GM21619 (cell line): Measurements from ENCODE around the gene CALML6.
"Not testable (repeated sequence)": the region's sequence is repeated elsewhere in the genome, so short reads cannot be mapped to it uniquely, and the experiment has no call there.

Experiments
- ATAC-seq: cut with Tn5 transposase; IDR thresholded peaks from one replicate; pipeline ENCODE4 v1.9.1; 2021; ENCODE audit not compliant: unreplicated experiment

The CALML6 gene

DNA sequence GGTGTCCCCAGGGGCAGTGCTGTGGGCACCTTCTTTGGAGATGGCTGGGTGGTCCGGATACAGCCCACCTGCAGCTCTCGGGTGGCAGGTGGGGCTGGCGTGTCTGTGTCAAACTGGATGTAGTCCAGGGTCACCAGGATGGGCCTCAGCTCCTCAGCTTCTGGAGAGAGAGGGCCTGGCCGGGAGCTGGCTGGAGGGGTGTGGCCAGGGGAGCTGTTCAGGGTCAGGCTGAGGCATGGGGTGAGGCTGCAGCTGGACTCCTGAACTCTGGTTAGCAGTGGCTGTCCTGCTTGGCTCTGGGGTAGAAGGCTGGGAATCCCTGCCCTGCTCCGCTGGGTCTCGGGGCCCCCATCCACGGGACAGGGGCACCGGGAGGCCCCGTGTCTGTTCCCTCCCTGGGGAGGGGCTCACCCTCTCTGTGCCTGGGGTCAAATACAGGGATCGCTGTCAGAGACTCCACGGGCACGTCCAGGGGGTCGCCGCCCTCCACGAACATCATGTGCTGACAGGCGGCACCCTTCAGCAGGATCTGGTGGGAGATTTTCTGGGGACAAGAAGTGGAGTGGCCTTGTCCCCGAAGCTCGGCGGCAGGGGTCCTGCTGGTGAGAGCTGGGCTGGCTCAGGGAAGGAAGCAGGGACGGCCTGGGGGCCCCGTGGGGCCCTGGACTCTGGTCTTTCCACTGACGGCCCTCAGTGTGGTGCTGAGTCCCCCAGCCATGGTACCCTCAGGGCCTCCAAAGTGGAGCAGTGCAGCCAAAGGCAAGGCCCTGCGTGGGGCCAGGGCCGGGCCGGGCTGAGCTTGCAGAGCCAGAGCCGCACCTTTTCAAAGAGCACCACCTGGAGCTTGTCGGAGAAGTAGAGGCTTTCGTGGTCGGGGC is 8.1 kb downstream of the CALML6 start:
- ATAC-seq = no peak

DNA sequence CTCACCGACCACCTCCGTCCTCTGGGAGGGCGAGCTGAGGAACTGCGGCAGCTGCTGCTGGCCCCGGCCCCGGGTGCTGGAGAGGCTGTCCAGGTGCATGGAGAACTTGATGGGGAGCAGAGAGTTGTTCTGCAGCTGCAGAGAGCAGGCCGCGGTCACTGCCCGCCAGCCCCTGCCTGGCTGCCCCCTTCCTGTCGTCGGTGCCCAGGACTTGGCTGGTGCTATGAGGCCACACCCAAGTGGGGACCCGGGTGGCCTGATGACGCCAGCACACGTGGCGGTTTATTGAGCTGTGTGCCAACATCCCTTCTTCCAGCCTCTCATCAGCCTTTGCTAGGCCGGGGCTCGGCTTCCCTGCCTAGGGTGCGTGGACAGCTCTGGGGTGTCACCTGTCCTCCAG is 9.3 kb downstream of the CALML6 start:
- ATAC-seq = no peak

DNA sequence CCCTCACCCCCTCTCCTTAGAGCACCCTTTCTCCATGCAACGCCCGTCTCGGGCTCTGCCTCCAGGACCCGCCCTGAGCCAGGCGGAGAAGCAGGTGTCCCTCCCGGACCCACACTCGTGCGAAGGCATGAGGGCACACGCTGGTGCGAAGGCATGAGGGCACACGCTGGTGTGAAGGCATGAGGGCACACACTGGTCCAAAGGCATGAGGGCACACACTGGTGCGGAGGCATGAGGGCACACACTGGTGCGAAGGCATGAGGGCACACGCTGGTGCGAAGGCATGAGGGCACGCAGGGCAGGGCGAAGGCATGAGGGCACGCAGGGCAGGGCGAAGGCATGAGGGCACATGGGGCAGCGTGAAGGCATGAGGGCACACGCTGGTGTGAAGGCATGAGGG is 9.8 kb downstream of the CALML6 start:
- ATAC-seq = no peak

DNA sequence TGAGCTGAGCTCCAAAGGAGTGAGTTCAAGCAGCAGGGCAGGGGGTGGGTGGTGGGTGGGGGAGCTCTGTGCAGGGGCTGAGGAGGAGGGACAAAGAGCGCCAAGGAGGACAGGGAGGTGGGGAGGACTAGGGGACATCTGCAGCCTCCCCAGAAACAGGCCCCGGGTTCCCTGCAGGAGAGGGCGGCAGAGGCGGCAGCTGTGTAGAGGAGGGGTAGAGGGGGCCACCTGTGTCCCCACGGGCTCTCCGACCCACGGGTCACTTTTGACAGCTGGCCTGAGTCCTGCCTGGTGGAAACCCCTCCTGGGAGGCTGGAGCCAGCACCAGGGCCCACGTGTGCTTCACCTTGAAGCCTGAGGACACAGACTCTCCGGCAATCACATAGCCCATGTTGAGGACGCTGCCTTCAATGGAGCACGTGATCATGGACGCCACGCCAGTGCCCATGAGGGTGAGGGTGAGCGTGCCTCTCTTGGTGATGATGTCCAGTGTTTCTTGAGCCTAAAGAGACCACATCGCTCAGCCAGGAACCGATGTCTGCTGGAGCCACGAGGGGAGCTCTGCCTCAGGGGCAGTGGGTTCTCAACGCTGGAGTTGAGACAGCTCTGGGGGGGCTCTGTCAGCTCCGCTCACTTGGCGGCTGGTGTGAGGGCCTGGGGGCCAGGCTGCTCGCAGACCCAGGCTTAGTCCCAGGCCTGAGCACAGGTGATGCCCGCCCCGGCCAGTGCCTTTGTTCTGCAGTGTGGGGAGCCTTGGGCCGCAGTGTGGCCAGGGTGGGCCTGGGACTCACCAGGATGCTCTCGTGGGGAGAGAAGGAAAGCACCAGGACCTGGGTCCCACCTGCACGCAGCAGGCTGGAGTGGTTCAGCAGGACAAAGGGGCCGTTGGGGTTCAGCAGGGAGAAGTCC is 10.6 kb downstream of the CALML6 start:
- no peak for ATAC-seq

DNA sequence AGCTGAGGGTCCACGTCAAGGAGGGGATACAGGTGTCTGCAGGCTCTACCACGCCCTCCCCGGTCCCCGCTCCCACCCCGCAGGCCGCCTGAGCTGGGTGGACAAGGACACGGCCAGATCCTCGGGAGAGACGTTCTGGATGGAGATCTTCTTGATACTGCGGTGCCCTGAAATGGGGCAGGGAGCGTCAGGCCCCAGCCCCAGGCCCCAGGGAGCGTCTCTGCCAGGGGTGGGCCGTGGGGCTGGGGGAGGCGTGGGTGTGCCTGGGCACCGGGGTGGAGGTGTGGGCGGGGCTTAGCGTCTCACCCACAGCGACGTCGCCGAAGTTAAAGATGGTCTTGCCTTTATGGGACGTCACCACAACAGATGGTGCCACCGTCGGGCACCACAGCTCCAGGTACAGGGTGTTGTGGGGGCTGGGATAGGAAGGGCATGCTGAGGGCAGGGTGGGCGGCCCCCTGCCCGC is 11.3 kb downstream of the CALML6 start:
- ATAC-seq = no peak

DNA sequence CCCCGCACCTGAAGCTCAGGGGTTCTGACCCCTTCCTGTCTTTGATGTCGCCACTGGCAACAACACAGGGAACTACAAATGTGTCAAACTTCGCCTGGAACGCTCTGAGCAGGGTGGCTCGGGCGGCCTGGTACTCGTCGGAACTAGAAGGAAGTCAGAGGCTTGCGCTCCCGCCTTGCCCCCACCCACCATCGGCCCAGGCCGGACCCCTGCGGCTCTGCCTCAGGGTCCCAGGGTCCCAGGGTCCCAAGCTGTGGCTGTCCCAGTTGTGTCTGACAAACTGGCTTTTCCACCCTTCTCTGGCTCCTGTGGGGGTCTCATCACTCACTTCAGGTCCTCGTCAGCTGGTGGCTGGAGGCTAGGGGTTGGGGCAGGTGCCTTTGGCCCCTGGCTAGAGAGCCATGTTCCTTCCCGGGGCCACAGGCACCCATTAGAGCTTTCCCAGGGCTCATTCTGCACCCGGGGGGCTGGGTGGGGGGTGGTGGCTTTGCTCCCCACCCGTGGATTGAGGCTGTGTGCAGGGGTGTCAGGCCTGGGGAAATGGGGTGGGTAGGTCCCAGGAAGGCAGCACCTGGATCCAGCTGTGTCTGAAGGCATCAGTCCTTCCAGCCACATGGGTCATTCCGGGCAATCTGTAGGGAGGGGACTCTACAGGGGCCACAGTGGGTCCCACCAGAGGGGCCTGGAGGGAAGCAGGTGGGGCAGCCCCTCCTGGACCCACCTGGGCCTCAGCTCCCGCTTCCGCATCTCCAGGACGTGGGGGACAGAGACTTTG is 12.0 kb downstream of the CALML6 start:
- no peak for ATAC-seq

DNA sequence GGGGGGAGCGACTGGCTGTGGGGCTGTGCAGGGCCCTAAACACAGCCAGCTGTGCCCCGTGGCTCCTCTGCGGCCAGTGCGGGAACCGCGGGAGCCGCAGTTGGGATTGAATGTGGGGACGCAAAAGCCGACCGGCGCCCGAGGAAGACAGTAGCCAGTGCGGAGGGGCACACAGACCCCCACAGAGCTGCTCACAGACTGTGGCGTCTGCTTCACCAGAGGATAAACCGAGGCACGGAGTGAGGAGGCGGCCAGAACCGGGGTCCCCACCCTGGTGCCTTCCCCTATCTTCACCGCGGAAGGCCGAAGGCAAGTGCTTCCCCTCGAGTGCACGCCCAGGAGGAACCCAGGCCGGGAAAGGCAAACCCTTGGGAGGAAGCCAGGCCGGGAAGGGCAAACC is 12.7 kb downstream of the CALML6 start:
- ATAC-seq = no peak

DNA sequence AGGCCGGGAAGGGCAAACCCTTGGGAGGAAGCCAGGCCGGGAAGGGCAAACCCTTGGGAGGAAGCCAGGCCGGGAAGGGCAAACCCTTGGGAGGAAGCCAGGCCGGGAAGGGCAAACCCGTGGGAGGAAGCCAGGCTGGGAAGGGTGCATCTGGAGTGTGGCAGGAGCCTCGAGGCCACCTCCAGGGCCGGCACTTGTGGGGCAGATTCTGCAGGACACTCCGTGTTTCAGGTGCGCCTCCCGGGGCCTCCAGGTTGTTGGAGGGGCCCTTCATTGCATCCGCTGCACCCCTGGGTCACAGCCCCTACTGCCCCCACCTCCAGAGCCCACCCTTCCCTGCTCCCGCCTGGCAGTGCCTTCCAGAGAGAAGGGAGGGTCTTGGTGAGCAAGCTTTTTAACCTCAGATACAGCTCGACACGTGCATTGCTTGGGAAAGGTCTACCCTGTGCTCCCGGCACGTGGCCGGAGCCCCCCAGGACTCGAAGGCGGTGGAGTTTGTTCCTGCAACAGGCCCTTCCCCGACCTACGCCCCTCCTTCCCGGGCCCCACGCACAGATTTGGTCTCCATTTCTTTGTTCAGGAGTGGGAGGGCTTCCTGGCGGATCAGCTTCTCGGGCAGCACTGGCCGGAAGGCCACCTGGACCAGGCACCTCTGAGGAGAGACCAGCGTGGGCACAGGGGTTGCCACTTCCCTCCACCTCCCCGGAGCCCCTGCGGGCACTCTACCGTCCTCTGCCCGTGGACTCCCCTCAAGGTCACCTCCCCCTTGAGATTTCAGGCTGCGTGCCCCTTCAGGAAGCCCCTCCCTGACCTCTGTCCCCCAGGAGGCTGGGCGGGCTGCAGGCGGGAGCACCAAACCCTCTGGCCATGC is 13.4 kb downstream of the CALML6 start:
- no peak for ATAC-seq

DNA sequence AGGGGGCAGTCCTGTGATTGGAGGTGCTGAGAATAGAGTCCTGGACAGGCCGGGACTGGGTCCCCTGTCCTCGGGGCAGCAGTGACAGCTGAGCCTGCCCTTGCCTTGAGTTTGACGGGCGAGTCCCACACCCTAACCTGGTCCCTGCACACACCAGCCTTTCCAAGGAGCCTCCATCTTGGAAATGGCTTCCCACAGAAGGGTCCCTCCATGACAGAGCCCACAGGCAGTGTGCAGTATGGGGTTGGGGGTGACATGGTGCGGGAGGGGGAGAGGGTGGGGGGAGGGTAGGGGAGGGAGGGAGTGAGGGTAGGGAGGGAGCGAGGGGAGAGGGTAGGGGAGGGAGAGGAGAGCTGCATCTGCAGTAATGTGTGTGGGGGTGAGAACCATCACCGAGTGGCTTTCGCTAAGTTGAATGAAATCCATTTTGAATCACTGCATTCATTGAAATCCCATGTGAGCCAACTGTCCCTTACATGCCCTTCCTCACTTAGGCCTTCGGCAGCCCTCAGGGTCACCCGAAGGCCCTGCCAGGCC is 14.1 kb downstream of the CALML6 start:
- ATAC-seq = no peak

DNA sequence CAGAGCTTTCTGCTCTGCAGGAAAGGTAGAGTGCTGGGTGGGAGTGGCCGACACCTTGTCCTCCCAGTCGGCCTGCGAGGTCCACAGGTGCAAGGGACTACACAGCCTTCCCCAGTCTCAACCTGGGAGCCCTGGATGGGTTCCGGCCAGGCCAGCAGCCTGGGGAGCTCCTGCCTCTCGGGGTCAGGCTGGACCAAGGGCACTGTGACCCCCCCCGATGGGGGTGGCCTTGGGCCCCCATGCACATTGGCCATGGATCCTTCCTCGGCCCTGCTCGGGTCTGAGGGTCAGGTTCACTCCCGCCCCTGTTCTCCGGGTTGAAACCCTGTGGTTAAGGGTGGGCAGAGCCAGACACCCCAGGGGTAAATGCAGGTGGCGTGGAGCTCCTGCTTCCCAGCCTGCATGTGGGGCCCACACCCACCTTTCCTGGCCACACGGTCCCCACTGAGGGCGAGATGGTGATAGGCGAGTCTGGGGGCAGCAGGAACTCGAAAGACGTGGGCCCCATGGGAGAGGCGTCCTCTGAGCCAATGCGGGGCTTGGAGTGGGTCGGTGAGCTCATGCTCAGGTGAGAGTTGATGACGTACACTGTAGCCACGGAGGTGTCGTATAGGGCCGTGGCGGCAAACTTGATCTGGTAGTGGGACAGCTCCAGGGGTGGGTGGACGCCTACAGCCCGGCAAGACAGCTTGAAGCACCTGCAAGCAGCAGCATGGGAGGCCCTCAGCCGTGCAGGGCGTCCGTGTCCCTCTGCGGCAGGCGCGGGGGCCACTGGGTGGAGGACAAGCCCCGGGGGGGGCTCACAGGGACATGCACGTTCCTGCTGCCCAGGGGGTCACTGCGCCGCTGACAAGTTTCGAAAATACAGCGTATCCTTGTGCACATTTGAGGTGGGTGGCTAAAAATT is 14.8 kb downstream of the CALML6 start:
- ATAC-seq = no peak

DNA sequence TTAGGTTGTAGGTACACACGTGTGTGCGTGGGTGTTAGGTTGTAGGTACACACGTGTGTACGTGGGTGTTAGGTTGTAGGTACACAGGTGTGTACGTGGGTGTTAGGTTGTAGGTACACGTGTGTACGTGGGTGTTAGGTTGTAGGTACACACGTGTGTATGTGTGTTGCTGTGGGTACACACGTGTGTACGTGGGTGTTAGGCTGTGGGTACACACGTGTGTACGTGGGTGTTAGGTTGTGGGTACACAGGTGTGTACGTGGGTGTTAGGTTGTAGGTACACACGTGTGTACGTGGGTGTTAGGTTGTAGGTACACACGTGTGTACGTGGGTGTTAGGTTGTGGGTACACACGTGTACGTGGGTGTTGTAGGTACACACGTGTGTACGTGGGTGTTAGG is 19.8 kb downstream of the CALML6 start:
- ATAC-seq = not testable (repeated sequence)

DNA sequence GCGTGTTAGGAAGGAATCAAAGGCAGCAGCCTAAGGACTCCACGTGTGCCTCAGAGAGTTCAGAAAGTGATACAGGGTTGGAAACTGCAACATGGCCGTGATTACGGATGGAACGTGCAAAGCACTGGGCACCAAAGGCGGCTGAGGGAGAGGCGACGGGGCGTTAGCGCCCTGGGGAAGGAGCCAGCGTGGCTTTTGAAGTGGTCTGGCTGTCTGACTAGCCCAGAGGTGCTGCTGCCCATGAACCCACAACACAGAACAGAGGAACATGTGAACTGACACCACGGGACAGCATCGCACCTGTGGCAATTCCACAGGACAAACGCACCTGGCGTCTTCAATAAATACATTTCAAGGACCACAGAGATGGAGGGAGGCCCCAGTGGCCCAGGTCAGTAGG is 22.0 kb downstream of the CALML6 start:
- ATAC-seq = no peak

DNA sequence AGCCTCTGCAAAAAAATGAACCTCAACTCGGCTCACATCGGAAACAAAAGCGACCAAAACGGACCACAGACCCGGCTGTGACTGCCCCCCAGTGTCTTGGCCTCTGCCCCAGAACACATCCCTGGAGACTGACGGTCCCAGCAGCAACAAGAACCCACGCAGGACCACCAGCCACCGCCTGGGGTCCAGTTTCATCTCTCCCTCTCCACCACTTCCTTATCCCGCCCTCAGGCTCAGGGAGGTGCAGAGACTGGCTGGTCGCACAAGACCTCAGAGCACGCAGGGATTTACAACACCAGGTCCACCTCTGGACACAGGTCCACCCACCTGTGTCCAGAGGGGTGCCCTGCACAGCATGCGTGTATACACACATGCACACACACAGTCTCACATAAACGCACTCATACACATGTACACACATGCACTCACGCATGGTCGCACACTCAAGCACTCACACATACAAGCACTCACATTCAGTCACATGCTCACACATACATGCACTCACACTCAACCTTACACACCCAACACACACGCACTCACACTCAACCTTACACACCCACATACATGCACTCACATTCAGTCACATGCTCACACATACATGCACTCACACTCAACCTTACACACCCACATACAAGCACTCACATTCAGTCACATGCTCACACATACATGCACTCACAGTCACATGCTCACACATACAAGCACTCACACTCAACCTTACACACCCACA is 22.7 kb downstream of the CALML6 start:
- ATAC-seq = no peak

DNA sequence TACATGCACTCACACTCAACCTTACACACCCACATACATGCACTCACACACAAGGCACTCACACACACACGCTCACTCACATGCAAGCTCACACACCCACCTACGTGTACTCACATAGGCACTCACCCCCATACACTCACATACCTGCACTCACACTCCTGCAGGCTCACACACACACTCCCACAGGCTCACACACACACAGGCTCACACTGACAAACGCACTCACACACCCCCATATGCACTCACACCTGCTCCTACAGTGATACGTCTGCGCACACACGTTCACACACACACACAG is 23.2 kb downstream of the CALML6 start:
- no peak for ATAC-seq

DNA sequence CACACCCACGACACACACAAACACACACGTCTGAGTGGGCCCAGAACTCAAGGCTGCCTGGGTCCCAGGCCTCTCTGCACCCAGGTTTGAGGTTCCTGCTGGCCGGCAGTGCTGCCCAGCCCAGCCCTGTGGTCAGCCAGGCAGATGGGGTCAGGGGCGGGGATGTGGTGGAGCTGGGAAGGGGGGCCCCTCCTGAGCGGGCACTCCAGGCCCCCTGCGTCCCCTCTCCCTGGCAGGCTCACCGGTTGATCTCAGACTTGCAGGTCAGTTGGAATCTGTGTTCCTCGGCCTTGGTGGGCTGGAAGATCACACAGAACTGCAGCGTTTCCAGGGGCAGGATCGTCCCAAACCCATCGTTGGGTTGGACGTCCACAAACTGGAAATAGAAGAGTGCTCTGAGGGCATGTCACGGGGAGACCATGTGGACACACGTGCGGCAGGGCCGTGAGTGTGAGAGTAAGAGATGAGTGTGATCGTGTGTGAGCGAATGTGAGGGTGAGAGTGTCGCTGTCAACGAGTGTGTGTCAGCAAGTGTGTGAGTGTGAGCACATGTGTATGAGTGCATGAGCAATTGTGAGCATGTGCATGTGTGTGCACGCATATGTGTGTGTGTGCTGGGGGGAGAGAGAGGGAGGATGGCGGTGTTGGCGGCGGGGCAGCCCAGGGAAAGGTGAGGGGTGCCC is 23.7 kb downstream of the CALML6 start:
- no peak for ATAC-seq

DNA sequence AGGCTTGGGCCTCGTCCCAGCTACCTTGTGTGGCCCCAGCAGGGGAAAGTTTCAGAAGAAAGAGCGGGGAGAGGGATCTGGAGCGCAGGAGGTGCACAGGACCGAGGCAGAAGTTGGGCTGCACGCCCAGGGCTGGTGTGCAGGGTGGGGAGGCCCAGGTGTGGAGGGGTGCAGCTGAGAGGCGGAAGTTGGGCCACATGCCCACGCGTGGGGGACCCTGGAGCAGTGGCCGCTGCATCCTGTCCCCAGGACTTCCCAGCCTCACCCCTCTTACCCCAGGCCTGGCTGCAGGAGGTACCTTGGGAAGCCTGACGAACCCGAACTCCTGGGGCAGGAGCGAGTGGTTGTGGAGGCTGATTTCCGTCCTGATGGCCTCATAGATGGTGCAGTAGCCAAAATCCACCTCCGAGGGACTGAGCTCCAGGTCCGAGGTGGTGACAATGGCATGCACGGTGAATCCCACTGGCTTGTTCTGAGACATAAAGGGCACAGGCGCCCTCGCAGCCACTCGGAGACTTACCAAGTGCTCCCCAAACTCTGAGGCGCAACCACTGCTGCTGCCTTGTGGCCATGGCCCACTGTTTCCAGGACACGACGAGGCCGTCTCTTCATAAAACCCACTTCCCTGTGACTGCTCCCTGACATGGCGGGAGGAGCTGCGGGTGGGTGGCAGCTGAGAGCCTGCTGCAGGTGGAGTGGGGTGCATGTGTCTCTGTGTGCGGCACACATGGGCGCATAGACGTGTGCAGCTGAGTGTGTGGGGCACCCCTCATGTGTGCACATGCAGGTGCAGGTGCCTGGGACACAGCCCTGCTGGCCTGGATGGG is 24.4 kb downstream of the CALML6 start:
- no peak for ATAC-seq

DNA sequence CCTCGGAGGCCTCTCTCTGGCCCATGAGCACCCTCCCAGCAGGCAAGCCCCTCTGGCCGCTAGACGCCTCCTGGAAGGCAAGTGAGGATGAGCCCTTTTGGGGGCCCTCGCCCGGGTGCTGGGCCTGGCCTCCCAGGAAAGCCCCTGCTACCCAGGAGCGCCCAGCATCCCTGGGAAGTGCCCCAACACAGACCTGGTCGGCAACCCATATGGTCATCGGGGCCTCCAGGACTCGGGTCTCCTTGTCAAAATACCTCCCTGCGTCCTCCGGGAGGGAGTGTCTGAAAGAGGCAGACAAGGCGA is 25.0 kb downstream of the CALML6 start:
- no peak for ATAC-seq
